Stimulated activated CD4-positive, alpha-beta T cell treated with anti-CD3 and anti-CD28 coated beads, Interleukin-15, amount 100 ng/mL, for 1 hour (primary cell): ENCODE measurements around the gene HERPUD2.

Experiments used
- DNase-seq, 2 donors: peaks; one replicate each; pipeline ENCODE4 v3.0.0-alpha.2; 2020; ENCODE audit warnings: low read depth in 1 of 2, low spot score in 1 of 2

Gene HERPUD2, protein sequence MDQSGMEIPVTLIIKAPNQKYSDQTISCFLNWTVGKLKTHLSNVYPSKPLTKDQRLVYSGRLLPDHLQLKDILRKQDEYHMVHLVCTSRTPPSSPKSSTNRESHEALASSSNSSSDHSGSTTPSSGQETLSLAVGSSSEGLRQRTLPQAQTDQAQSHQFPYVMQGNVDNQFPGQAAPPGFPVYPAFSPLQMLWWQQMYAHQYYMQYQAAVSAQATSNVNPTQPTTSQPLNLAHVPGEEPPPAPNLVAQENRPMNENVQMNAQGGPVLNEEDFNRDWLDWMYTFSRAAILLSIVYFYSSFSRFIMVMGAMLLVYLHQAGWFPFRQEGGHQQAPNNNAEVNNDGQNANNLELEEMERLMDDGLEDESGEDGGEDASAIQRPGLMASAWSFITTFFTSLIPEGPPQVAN

GRCh38 chr7:35694784-35695472, at the start of gene HERPUD2:
Gene HERPUD2, minus strand, starts transcription at chr7:35695135. Its CDS starts 805 bp downstream, at chr7:35694330.
- DNase-seq: peak; percentile 81 to 83

DNA sequence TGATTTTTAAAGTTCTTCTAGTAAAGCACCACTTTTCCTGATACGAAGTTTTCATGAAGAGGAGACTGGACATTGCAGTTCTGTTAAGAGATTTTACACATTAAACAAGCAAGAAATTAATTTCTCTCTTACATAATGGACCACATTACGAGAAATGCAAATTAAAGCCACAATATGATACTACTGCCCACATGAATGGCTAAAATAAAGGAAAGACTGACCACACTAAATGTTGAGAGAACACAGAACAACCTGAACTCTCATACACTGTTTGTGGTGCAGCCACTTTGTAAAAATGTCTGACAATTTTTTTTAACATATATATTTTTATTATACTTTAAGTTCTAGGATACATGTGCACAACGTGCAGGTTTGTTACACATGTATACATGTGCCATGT, 44.0 kb upstream of the HERPUD2 start:
- DNase-seq: no peak

GRCh38 chr7:35736725-35737124, 41.8 kb upstream of the HERPUD2 start:
- no peak for DNase-seq

DNA sequence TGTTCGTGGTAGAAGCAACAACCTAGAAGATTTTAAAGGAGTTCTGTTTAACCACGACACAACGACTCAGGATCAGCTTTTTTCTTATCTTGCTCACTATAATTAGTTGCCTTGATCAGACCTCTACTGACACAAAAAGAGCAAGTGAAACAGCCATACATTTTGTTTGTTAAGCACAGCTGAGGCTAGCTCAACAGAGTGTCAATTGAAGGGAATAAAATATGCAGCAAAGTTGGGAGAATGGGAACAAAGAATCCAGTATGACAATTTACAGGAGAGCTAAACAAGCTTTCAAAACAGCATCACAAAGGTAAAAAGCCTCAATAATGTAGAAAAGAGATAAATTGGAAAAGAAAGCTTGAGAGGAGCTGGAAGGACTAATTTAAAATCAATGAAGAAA, 40.5 kb upstream of the HERPUD2 start:
- DNase-seq: no peak

GRCh38 chr7:35734001-35734483, 39.1 kb upstream of the HERPUD2 start:
- no peak for DNase-seq

- DNase-seq: no peak
These were observed 36.4 kb upstream of the HERPUD2 start for GRCh38 chr7:35731349-35731748.

- no peak for DNase-seq
These were observed 34.3 kb upstream of the HERPUD2 start for GRCh38 chr7:35729061-35729783.

DNA sequence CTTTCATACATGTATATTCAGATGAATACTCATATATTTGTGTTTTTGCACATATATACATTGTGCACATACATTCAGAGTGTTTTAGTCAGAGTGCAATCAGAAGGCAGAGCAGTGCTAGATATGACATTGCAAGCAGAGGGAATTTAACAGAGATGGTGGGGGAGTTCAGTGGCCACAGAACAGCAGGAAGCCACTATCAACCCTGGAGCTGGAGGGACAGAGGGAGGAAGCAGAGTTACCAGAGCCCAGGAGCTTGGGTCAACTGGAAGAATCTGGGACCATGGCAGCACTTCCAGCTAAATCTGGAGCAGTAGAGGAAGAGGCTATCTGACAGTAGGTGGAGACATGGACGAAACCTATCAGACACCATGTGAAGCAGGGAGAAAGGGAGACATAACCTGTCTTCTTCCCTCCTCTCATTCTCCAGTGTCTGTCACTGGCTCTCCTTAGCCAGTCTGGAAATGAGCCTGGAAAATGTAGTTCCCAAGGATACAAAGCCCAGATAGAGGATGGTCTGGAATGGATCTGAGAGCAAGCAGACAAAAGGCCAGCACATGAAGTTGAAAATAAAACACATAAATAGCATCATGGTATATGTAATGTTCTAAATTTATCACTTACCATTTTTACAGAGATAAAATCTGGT, 33.6 kb upstream of the HERPUD2 start:
- no peak for DNase-seq

- DNase-seq: no peak
These were observed 32.6 kb upstream of the HERPUD2 start for GRCh38 chr7:35727571-35727970.

GRCh38 chr7:35726654-35727053, 31.7 kb upstream of the HERPUD2 start:
- no peak for DNase-seq

GRCh38 chr7:35725280-35725680, 30.3 kb upstream of the HERPUD2 start:
- peak in 1 of 2 donors; percentile 8 for DNase-seq

DNA sequence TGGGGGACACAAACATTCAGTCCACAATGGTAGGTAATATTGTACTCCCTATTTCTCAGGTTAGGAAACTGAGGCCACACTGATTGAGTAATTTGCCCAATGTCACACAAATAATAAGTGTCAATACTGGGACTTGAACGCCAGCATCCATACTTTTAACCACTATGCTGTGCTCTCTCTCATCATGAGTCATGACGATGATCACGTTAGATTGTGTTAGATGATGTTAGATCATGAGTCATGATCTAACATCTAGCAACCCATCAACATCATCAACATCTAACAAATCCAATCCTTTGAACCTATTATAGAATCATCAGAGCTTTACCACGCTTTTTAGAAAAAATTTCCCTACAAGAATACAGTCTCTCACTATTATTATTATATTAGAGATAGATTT, 28.1 kb upstream of the HERPUD2 start:
- no peak for DNase-seq

DNA sequence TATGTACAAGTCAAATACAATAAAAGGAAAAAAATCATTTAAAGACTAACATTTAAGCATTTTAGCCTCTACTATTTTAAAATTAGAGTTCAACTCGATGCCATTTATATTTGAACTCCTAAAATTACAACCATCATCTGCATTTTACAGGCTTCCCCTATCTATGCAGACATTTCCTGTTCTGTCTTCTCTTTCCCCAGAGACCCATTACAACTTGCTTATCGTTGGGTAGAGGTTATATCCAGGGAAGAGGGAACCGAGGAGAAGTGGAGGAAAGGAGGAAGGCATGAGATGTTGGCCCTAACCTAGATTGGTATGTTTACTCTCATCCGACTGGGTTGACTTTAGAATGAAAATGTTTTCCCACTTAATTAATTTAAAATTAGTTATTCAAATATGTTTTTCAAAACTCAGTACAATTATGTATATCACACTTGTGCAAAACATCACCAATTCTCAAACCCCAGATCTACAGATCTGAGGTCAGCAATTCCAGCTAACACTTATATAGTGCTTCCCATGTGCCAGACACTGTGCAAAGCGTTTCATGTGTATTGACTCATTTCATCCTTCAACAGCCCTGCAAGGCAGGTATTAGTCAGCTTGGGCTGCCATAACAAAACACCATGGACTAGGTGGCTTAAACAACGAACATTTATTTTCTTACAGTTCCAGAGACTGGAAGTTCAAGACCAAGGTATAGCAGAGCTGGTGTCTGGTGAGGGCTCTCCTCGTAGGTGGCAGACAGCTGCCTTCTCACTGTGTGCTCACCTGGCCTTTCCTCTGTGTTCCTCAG, 27.3 kb upstream of the HERPUD2 start:
- no peak for DNase-seq

DNA sequence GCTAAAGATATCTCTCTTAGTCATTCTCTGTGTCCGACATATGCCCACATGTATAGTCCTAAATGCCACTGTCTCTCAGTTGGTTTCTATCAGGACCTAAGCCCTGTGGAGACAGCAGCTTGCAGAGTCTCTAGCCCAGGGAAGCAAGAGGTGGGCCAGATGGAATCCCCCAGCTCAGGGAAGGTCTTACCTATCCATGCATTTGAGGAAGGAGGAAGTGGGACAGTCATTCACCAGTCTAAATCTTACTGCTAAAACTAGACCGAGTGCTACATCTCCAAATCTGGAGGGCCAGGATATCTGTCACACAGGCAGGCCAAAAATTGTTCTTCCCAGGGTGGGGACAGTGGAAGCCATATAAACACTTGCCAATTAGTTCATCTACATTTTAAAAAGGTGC, 26.4 kb upstream of the HERPUD2 start:
- no peak for DNase-seq

DNA sequence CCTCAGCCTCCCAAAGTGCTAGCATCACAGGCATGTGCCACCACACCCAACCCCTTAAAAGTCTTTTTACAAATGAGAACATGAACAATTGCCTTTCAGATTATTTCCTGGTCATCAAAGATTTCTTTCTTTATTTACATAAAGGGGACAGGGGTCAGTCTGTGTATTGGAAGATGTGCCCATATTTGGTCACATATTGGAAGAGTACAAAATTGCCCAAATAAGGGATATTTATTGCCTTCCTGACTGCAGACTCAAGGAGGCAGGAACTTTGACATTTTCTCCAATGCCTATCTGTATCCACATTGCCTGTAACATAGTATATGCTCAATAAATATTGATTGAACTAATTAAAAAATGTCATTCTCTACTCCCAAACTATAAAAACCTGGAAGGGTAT, 25.9 kb upstream of the HERPUD2 start:
- DNase-seq: no peak

- no peak for DNase-seq
These were observed 25.1 kb upstream of the HERPUD2 start for GRCh38 chr7:35720032-35720431.

DNA sequence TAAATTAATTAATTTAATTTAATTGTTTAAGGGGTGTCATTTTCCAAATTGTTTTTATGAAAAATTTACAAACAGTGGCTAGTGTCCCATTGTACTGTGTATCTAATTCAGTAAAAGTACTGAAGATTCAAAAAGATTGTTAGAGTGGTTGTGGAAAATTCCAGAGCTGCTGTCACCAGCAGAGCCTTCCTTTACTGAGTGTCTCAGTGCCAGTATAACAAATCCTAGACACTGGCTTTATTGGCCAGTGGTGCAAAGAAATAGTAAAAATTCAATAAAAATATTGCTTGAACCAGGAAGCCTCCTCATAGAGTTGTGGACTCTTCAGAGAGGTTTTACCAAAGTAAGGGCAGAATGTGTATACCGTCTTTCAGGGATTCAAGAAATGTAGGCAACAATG, 23.1 kb upstream of the HERPUD2 start:
- no peak for DNase-seq

DNA sequence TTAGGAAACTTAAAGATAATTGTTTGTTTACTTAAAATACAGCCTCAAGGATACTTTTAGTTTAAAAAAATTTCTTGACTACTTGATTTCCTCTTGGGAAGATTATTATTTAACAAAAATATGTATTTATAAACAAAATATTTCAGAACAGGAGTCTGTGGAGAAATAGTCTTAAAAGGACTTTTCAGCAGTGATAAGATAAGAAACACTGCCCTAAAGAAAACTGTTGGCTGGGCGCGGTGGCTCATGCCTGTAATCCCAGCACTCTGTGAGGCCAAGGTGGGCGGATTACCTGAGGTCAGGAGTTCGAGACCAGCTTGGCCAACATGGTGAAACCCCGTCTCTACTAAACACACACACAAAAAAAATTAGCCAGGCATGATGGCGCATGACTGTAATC, 22.6 kb upstream of the HERPUD2 start:
- no peak for DNase-seq

- no peak for DNase-seq
These were observed 22.1 kb upstream of the HERPUD2 start for GRCh38 chr7:35717013-35717412.

GRCh38 chr7:35716038-35716803, 21.3 kb upstream of the HERPUD2 start:
- DNase-seq: no peak
